ENCODE results near the gene COTL1.
"Not testable (repeated sequence)": the region's sequence is repeated elsewhere in the genome, so short reads cannot be mapped to it uniquely, and the experiment has no call there.

The COTL1 gene

GRCh38 chr16:84524346-84524920, 93.4 kb downstream of the COTL1 start:
- peaks cover 15% of the 10 kb centered on the region for H3K9me3 ChIP-seq (ENCODE audit: control insufficient read depth, insufficient read depth, low read depth, low read length)
- peaks cover 13% of the 10 kb centered on the region; the same call in 1 of the 2 replicates for H3K4me1 ChIP-seq (ENCODE audit: control insufficient read depth, insufficient read depth, low read length)

GRCh38 chr16:84521497-84521770, 96.4 kb downstream of the COTL1 start:
- peaks cover 6% of the 10 kb centered on the region; the same call in 1 of the 2 replicates for H3K4me1 ChIP-seq (ENCODE audit: control insufficient read depth, insufficient read depth, low read length)
- H3K4me3 ChIP-seq (ENCODE audit: low read depth, low read length) = no peak overlapping the region
- no peak overlapping the region for H3K27ac ChIP-seq (ENCODE audit: low read depth, low read length)
- H3K9ac ChIP-seq (ENCODE audit: low read length) = no peak overlapping the region
- H3K36me3 ChIP-seq (ENCODE audit: control insufficient read depth, insufficient read depth, low read length) = no peaks in the 10 kb centered on the region
- peaks cover 8% of the 10 kb centered on the region for H3K9me3 ChIP-seq (ENCODE audit: control insufficient read depth, insufficient read depth, low read depth, low read length)
- no peaks in the 10 kb centered on the region for H3K27me3 ChIP-seq (ENCODE audit: control insufficient read depth, insufficient read depth, low read length)

More at GRCh38 chr16:84524346-84524920, 93.4 kb downstream of the COTL1 start:
- H3K36me3 ChIP-seq (ENCODE audit: control insufficient read depth, insufficient read depth, low read length) = no peaks in the 10 kb centered on the region
- H3K9ac ChIP-seq (ENCODE audit: low read length) = no peak overlapping the region
- H3K27me3 ChIP-seq (ENCODE audit: control insufficient read depth, insufficient read depth, low read length) = no peaks in the 10 kb centered on the region
- no peak overlapping the region for H3K4me3 ChIP-seq (ENCODE audit: low read depth, low read length)
- no peak overlapping the region for H3K27ac ChIP-seq (ENCODE audit: low read depth, low read length)

GRCh38 chr16:84520725-84521496, 97.0 kb downstream of the COTL1 start:
- no peaks in the 10 kb centered on the region for H3K27me3 ChIP-seq (ENCODE audit: control insufficient read depth, insufficient read depth, low read length)
- peaks cover 4% of the 10 kb centered on the region; the same call in 1 of the 2 replicates for H3K4me1 ChIP-seq (ENCODE audit: control insufficient read depth, insufficient read depth, low read length)
- peaks cover 8% of the 10 kb centered on the region for H3K9me3 ChIP-seq (ENCODE audit: control insufficient read depth, insufficient read depth, low read depth, low read length)
- H3K9ac ChIP-seq (ENCODE audit: low read length) = no peak overlapping the region
- H3K27ac ChIP-seq (ENCODE audit: low read depth, low read length) = no peak overlapping the region
- no peak overlapping the region for H3K4me3 ChIP-seq (ENCODE audit: low read depth, low read length)
- H3K36me3 ChIP-seq (ENCODE audit: control insufficient read depth, insufficient read depth, low read length) = no peaks in the 10 kb centered on the region

GRCh38 chr16:84519855-84520254, 98.0 kb downstream of the COTL1 start:
- no peak overlapping the region for H3K27ac ChIP-seq (ENCODE audit: low read depth, low read length)
- H3K9me3 ChIP-seq (ENCODE audit: control insufficient read depth, insufficient read depth, low read depth, low read length) = peaks cover 8% of the 10 kb centered on the region
- H3K4me1 ChIP-seq (ENCODE audit: control insufficient read depth, insufficient read depth, low read length) = peaks cover 7% of the 10 kb centered on the region
- no peaks in the 10 kb centered on the region for H3K27me3 ChIP-seq (ENCODE audit: control insufficient read depth, insufficient read depth, low read length)
- no peak overlapping the region for H3K4me3 ChIP-seq (ENCODE audit: low read depth, low read length)
- no peak overlapping the region for H3K9ac ChIP-seq (ENCODE audit: low read length)
- H3K36me3 ChIP-seq (ENCODE audit: control insufficient read depth, insufficient read depth, low read length) = no peaks in the 10 kb centered on the region

GRCh38 chr16:84518804-84519341, 99.0 kb downstream of the COTL1 start:
- no peaks in the 10 kb centered on the region for H3K27me3 ChIP-seq (ENCODE audit: control insufficient read depth, insufficient read depth, low read length)
- H3K36me3 ChIP-seq (ENCODE audit: control insufficient read depth, insufficient read depth, low read length) = no peaks in the 10 kb centered on the region
- no peak overlapping the region for H3K27ac ChIP-seq (ENCODE audit: low read depth, low read length)
- peaks cover 12% of the 10 kb centered on the region for H3K4me1 ChIP-seq (ENCODE audit: control insufficient read depth, insufficient read depth, low read length)
- peaks cover 8% of the 10 kb centered on the region for H3K9me3 ChIP-seq (ENCODE audit: control insufficient read depth, insufficient read depth, low read depth, low read length)
- no peak overlapping the region for H3K9ac ChIP-seq (ENCODE audit: low read length)
- no peak overlapping the region for H3K4me3 ChIP-seq (ENCODE audit: low read depth, low read length)

- H3K27ac ChIP-seq (ENCODE audit: low read depth, low read length); H3K4me3 ChIP-seq (ENCODE audit: low read depth, low read length); H3K9ac ChIP-seq (ENCODE audit: low read length); H3K27me3 ChIP-seq (ENCODE audit: control insufficient read depth, insufficient read depth, low read length); H3K36me3 ChIP-seq (ENCODE audit: control insufficient read depth, insufficient read depth, low read length); H3K9me3 ChIP-seq (ENCODE audit: control insufficient read depth, insufficient read depth, low read depth, low read length): not testable (repeated sequence)
- peaks cover 12% of the 10 kb centered on the region for H3K4me1 ChIP-seq (ENCODE audit: control insufficient read depth, insufficient read depth, low read length)
These were observed 99.7 kb downstream of the COTL1 start for GRCh38 chr16:84518220-84518619.

GRCh38 chr16:84517366-84517765, 100.5 kb downstream of the COTL1 start:
- Histone ChIP-seq H3K27ac (ENCODE audit: low read depth, low read length) (no peak overlapping the region), H3K9me3 (ENCODE audit: control insufficient read depth, insufficient read depth, low read depth, low read length) (0 out of 2 replicates have a peak, but pooled peaks cover under 1% of the 10 kb centered on the region), H3K9ac (ENCODE audit: low read length) (no peak overlapping the region), H3K4me3 (ENCODE audit: low read depth, low read length) (no peak overlapping the region), H3K36me3 (ENCODE audit: control insufficient read depth, insufficient read depth, low read length) (no peaks in the 10 kb centered on the region), H3K4me1 (ENCODE audit: control insufficient read depth, insufficient read depth, low read length) (peaks cover 12% of the 10 kb centered on the region), H3K27me3 (ENCODE audit: control insufficient read depth, insufficient read depth, low read length) (no peaks in the 10 kb centered on the region)
